Measurements from ENCODE around the gene LYPD6.

Gene LYPD6

GRCh38 chr2:149399934-149400615 is 69.7 kb downstream of the LYPD6 start:
- DNase-seq (ENCODE audit: low read depth in 3 of 3, low spot score in 1 of 3), result no peak

DNA sequence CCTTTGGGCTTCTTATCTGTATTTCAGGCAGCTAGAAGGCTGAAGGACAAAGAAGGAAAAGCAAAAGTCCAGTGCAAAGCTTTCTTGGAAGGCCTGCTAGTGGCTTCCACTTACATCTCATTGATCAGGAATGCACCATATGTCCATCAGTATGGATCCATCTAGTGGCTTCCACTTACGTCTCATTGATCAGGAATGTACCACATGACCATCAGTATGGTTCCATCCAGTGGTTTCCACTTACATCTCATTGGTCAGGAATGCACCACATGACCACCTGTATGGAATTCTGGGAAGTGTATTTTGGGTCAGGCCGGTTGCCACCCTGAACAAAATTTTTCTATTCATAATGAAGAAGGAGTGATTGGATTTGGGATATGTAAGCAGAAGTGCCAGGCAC is 70.6 kb downstream of the LYPD6 start:
- DNase-seq (ENCODE audit: low read depth in 3 of 3, low spot score in 1 of 3), result no peak

GRCh38 chr2:149409506-149409905 is 79.1 kb downstream of the LYPD6 start:
- no peak for DNase-seq (ENCODE audit: low read depth in 3 of 3, low spot score in 1 of 3)

- no peak for DNase-seq (ENCODE audit: low read depth in 3 of 3, low spot score in 1 of 3)
These were observed 80.5 kb downstream of the LYPD6 start for GRCh38 chr2:149410701-149411484.

- no peak for DNase-seq (ENCODE audit: low read depth in 3 of 3, low spot score in 1 of 3)
These were observed 83.1 kb downstream of the LYPD6 start for GRCh38 chr2:149413487-149413886.

GRCh38 chr2:149415086-149415485 is 84.7 kb downstream of the LYPD6 start:
- DNase-seq (ENCODE audit: low read depth in 3 of 3, low spot score in 1 of 3), result no peak

GRCh38 chr2:149418065-149418464 is 87.7 kb downstream of the LYPD6 start:
- no peak for DNase-seq (ENCODE audit: low read depth in 3 of 3, low spot score in 1 of 3)

- DNase-seq (ENCODE audit: low read depth in 3 of 3, low spot score in 1 of 3), result no peak
These were observed 89.9 kb downstream of the LYPD6 start for GRCh38 chr2:149420053-149420963.

DNA sequence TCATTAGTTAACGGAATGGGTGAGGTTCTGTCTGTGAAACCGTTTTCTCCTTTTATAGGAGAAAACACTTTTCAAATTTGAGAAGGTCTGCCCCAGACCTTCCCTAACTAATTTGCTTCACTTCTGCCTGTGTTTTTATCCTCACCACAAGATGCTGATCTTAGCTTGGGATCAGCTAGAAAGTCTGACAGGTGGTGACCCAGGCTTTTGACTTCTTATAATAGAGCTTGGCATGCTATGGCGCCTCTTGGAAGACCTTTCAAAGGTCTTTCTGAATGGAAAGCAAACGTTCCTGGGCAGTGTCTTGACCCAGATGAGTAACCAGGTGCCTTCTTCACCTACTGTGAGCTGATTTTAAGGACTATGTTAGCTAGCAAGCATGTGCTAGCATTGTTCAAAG is 91.4 kb downstream of the LYPD6 start:
- DNase-seq (ENCODE audit: low read depth in 3 of 3, low spot score in 1 of 3), result no peak

DNA sequence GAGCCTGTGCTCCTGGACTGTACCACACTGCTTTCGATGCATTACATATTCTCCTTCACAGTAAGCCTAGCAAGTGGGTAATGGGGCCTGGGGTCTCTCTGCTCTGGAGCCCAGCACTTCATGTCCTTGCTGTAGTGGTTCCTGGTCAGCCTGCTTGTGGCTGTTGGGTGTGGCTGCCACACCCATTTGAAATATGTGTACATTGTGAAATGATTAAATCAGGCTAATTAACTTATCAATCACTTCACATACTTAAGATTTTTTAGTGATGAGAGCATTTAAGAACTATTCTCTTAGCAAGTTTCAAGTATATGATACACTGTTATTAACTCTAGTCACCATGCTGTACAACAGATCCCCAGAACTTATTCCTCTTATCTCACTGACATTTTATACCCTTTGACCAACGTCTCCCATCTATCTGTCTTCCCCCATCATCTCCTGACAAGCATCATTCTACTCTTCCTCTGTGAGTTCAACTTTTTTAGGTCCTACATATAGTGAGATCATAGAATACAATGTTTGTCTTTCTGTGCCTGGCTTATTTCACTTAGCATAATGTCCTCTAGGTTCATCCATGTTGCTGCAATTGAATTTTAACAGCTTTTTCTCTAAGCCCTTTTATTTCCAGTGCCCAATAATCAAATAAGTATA is 92.1 kb downstream of the LYPD6 start:
- DNase-seq (ENCODE audit: low read depth in 3 of 3, low spot score in 1 of 3), result no peak

GRCh38 chr2:149422991-149423338 is 92.6 kb downstream of the LYPD6 start:
- no peak for DNase-seq (ENCODE audit: low read depth in 3 of 3, low spot score in 1 of 3)

GRCh38 chr2:149423630-149424029 is 93.2 kb downstream of the LYPD6 start:
- DNase-seq (ENCODE audit: low read depth in 3 of 3, low spot score in 1 of 3), result no peak

DNA sequence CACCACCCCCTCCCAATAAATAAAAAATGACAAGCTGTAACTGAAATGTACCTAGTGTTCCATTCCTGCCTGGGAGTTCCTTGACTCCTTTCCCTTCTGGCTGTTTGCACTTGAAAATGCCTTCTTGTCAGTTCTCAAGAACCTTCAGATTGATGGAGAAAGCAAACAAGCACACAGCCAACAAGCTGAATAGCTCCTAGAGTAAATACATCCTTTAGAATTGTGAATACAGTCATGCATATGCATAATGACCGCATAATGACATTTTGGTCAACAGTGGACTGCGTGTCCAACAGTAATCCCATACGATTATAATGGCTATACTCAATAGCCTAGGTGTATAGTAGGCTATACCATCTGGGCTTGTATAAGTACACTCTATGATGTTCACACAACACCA is 97.0 kb downstream of the LYPD6 start:
- no peak for DNase-seq (ENCODE audit: low read depth in 3 of 3, low spot score in 1 of 3)

GRCh38 chr2:149428783-149429182 is 98.4 kb downstream of the LYPD6 start:
- no peak for DNase-seq (ENCODE audit: low read depth in 3 of 3, low spot score in 1 of 3)

- no peak for DNase-seq (ENCODE audit: low read depth in 3 of 3, low spot score in 1 of 3)
These were observed 100.7 kb downstream of the LYPD6 start for GRCh38 chr2:149430743-149431736.

GRCh38 chr2:149438330-149438960 is 108.1 kb downstream of the LYPD6 start:
- no peak for DNase-seq (ENCODE audit: low read depth in 3 of 3, low spot score in 1 of 3)

- no peak for DNase-seq (ENCODE audit: low read depth in 3 of 3, low spot score in 1 of 3)
These were observed 110.9 kb downstream of the LYPD6 start for GRCh38 chr2:149441255-149441654.

DNA sequence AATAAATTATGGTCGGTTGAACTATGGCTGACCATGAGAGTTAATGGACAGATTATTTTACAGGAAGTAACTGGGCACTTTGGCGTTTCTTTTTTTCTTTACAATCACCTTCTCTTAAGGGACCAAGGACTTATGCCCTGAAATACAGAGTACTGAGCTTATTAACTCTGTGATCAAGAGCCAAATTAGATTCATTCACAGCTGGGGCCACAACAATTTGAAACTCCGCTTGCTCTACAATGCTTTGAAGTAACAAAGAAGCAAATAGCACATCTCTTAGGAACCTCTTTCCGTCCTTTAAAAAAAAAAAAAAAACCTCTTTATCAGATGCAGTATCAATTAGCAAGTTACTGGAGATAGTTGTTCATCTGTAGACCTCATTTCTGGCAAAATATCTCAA is 112.0 kb downstream of the LYPD6 start:
- no peak for DNase-seq (ENCODE audit: low read depth in 3 of 3, low spot score in 1 of 3)

GRCh38 chr2:149443150-149443549 is 112.8 kb downstream of the LYPD6 start:
- DNase-seq (ENCODE audit: low read depth in 3 of 3, low spot score in 1 of 3), result no peak

GRCh38 chr2:149446748-149447147 is 116.4 kb downstream of the LYPD6 start:
- DNase-seq (ENCODE audit: low read depth in 3 of 3, low spot score in 1 of 3), result no peak

Data from stimulated activated CD4-positive, alpha-beta T cell treated with anti-CD3 and anti-CD28 coated beads, TNF-alpha, amount 100 ng/mL, for 1 hour (primary cell).